Measurements from ENCODE around the gene IL1RL2.

DNA sequence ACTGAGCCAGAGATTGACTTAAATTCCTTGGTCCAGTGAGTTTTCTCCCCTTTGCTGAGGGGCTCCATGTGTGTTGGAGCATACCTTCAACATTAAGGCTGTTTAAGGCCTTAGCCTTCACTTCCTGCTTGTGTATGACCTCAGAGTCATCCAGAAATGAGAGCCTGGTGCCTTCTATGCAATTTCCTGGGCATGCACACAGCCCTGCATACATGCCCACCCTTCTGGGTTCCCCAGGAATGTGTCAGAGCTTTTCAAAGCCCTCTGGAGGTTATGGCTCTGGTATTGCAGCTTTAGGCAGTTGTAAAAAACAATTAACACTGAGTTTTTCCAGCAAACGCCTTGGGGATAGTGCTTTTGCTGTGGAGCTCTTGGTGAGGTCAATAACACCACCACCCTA, 27.5 kb upstream of the IL1RL2 start:
- TF ChIP-seq POLR2AphosphoS5 (IDR thresholded peaks at IDR 0.05; ENCODE audit: low read depth), result no peak
- TF ChIP-seq, protein P1, sequence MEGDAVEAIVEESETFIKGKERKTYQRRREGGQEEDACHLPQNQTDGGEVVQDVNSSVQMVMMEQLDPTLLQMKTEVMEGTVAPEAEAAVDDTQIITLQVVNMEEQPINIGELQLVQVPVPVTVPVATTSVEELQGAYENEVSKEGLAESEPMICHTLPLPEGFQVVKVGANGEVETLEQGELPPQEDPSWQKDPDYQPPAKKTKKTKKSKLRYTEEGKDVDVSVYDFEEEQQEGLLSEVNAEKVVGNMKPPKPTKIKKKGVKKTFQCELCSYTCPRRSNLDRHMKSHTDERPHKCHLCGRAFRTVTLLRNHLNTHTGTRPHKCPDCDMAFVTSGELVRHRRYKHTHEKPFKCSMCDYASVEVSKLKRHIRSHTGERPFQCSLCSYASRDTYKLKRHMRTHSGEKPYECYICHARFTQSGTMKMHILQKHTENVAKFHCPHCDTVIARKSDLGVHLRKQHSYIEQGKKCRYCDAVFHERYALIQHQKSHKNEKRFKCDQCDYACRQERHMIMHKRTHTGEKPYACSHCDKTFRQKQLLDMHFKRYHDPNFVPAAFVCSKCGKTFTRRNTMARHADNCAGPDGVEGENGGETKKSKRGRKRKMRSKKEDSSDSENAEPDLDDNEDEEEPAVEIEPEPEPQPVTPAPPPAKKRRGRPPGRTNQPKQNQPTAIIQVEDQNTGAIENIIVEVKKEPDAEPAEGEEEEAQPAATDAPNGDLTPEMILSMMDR (IDR thresholded peaks at IDR 0.05; ENCODE audit: insufficient read depth, low read length), result no peak

Measured in HL-60 (cell line).